Measurements from ENCODE around the gene PGK2. TPM values are rescaled to one million over a fixed set of nuclear protein-coding genes. Genes with fewer than 3 reads are reported as not detected.

Gene PGK2
- total RNA-seq (not detected), polyA plus RNA-seq (not detected)
- long read RNA-seq, donor 1 = 0 reads
- long read RNA-seq, donor 2 = 0 reads

DNA sequence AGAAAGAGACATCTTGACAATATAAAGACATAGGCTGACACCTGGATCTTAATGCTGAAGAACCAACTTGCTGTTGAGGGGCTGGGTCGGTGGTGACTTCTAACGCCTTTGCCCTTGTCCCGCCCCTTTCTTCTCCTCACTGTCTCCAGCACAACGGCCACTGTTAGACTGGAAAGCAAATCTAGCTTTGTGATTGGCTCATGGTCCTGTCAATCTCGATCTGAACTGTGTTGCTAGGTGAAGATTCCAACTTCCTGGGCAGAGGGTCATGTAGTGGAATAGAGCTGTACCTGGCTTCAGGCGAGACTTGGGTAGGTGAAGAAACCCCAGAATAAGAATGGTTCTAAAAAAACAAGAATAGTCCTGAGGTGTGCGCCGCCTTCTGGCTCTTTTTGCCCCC lies at the start of gene PGK2:
Gene PGK2, minus strand, starts transcription at position 110 of the 400 bp plus-strand sequence. Its CDS starts 98 bp downstream, at position 12.
- no peaks in the 10 kb centered on the region for H3K36me3 ChIP-seq (ENCODE audit: control insufficient read depth in 1 of 2, insufficient read depth in 2 of 2, low read length in 1 of 2)
- intact Hi-C loops (cut with DNase I) = no loop called here
- no peak within 1 kb of the TSS for H3K27ac ChIP-seq (ENCODE audit: low read depth in 1 of 2, low read length in 2 of 2)
- no peaks in the 10 kb centered on the region for H3K9me3 ChIP-seq (ENCODE audit: control insufficient read depth, low read length)
- WGBS, 2 donors = 79 to 80% methylated on average over 8 of the region's 8 CpGs
- no peak for ATAC-seq (ENCODE audit: low FRiP score)
- H3K4me1 ChIP-seq (ENCODE audit: control insufficient read depth in 1 of 2, insufficient read depth in 2 of 2, low read length in 2 of 2) = no peaks in the 10 kb centered on the region
- H3K27me3 ChIP-seq (ENCODE audit: control insufficient read depth in 1 of 2, insufficient read depth in 2 of 2, low read length in 1 of 2) = no peaks in the 10 kb centered on the region
- H3K4me3 ChIP-seq (ENCODE audit: low read length in 2 of 2) = no peak within 1 kb of the TSS
- DNase-seq = no peak

DNA sequence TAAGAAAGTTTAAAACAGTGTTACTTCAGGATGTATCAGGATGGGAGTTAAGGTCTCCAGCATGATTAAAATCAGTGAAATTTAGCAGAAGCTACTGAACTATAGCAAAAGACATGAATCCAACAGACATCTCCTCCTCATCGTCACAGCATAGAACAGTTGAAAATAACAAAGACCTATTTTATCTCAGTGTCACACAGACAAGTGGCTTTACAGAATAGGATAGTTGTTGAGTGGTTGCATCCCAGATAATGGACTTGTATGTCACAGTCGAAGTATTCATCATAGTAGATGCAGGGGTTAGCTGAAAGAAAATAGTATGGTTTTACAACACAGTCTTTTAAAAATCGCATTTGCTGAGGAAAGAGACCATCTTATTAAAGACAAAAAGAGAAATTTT lies 48.1 kb upstream of the PGK2 start:
- Histone ChIP-seq H3K36me3 (ENCODE audit: control insufficient read depth in 1 of 2, insufficient read depth in 2 of 2, low read length in 1 of 2) (no peaks in the 10 kb centered on the region), H3K9me3 (ENCODE audit: control insufficient read depth, low read length) (no peaks in the 10 kb centered on the region), H3K4me1 (ENCODE audit: control insufficient read depth in 1 of 2, insufficient read depth in 2 of 2, low read length in 2 of 2) (no peaks in the 10 kb centered on the region), H3K4me3 (ENCODE audit: low read length in 2 of 2) (no peak overlapping the region), H3K27ac (ENCODE audit: low read depth in 1 of 2, low read length in 2 of 2) (no peak overlapping the region), H3K27me3 (ENCODE audit: control insufficient read depth in 1 of 2, insufficient read depth in 2 of 2, low read length in 1 of 2) (no peaks in the 10 kb centered on the region)
- DNase-seq (no peak), ATAC-seq (ENCODE audit: low FRiP score) (no peak)
- 79 to 81% methylated on average over 3 of the region's 3 CpGs for WGBS, 2 donors
- intact Hi-C loops (cut with DNase I) = no loop called here

DNA sequence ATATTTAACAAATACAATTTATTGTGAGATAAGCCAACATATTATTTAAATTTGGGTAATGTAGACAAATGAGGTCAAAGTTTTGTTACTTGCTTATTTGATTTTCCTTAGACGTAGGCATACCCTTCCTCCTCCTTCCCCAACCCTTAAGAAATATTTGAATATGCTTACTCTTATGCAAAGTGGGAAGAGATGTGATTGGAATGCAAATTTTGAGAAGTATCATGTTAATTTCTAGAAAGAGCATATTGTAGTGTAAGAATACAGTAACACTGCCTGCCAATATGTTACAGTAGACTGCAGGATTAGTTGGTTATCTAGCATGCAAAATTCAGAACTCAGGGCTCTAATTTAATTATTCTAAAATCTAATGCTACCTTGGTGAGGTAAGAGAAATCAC lies 46.3 kb upstream of the PGK2 start:
- intact Hi-C loops (cut with DNase I) = no loop called here
- DNase-seq = no peak
- Histone ChIP-seq H3K4me1 (ENCODE audit: control insufficient read depth in 1 of 2, insufficient read depth in 2 of 2, low read length in 2 of 2) (no peaks in the 10 kb centered on the region), H3K4me3 (ENCODE audit: low read length in 2 of 2) (no peak overlapping the region), H3K27me3 (ENCODE audit: control insufficient read depth in 1 of 2, insufficient read depth in 2 of 2, low read length in 1 of 2) (no peaks in the 10 kb centered on the region), H3K36me3 (ENCODE audit: control insufficient read depth in 1 of 2, insufficient read depth in 2 of 2, low read length in 1 of 2) (no peaks in the 10 kb centered on the region), H3K27ac (ENCODE audit: low read depth in 1 of 2, low read length in 2 of 2) (no peak overlapping the region), H3K9me3 (ENCODE audit: control insufficient read depth, low read length) (no peaks in the 10 kb centered on the region)
- WGBS, 2 donors = 76 to 85% methylated on average over 1 of the region's 1 CpG
- no peak for ATAC-seq (ENCODE audit: low FRiP score)

DNA sequence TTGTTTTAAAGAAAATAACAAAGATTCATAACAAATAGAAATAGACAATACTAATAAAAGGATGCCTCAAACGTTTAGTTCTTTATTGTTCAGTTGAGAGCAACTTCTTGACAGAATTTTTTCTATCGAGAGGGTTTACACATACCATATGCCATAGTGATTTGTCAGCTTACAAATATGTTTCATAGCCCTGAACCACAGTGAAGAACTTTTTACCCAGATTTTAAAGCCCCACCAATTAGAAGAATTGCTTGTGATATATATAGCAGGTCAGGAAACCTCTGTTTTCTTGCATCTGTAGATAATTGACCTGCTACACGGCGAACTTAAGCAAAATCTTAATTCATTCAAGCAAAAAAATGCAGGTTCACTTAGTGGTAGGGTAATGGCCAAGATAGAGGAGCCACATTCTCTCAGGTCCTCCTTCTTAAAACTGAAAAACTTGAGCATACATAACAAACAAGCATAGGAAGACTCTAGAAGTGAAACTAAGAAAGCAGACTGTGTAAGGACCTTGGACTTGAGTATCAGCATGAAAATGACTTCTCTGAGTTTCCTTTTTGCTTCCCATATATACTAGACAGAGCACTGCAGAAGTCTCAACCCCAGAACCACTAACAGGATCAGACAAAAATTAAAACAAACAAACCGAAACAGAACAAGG lies 39.8 kb upstream of the PGK2 start:
- Histone ChIP-seq H3K27ac (ENCODE audit: low read depth in 1 of 2, low read length in 2 of 2) (no peak overlapping the region), H3K36me3 (ENCODE audit: control insufficient read depth in 1 of 2, insufficient read depth in 2 of 2, low read length in 1 of 2) (no peaks in the 10 kb centered on the region), H3K27me3 (ENCODE audit: control insufficient read depth in 1 of 2, insufficient read depth in 2 of 2, low read length in 1 of 2) (no peaks in the 10 kb centered on the region), H3K4me3 (ENCODE audit: low read length in 2 of 2) (no peak overlapping the region), H3K9me3 (ENCODE audit: control insufficient read depth, low read length) (no peaks in the 10 kb centered on the region), H3K4me1 (ENCODE audit: control insufficient read depth in 1 of 2, insufficient read depth in 2 of 2, low read length in 2 of 2) (no peaks in the 10 kb centered on the region)
- WGBS, 2 donors = 50 to 65% methylated on average over 5 of the region's 5 CpGs
- ATAC-seq (ENCODE audit: low FRiP score) = no peak
- intact Hi-C loops (cut with DNase I) = no loop called here
- DNase-seq = no peak

DNA sequence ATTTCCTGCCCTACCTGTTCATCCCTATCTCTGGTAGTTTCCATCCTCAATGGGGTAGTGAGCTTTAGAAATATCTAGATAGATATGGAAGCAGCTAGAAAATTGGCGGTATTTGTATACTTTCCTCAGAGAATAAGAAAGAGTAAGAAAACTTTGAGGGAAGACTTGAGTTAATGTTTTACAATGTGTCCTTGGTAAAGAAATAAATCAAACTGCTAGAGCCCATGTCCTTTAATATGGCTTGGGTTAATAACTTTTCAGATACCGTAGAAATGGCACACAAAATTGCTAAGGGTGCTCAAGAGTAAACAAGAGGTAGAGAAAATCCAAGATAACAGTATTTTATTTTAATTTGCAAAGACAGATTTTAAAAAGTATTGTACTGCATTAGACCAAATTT lies 28.1 kb upstream of the PGK2 start:
- Histone ChIP-seq H3K27ac (ENCODE audit: low read depth in 1 of 2, low read length in 2 of 2) (no peak overlapping the region), H3K4me3 (ENCODE audit: low read length in 2 of 2) (no peak overlapping the region), H3K27me3 (ENCODE audit: control insufficient read depth in 1 of 2, insufficient read depth in 2 of 2, low read length in 1 of 2) (no peaks in the 10 kb centered on the region), H3K9me3 (ENCODE audit: control insufficient read depth, low read length) (peaks cover 2% of the 10 kb centered on the region), H3K36me3 (ENCODE audit: control insufficient read depth in 1 of 2, insufficient read depth in 2 of 2, low read length in 1 of 2) (no peaks in the 10 kb centered on the region), H3K4me1 (ENCODE audit: control insufficient read depth in 1 of 2, insufficient read depth in 2 of 2, low read length in 2 of 2) (no peaks in the 10 kb centered on the region)
- intact Hi-C loops (cut with DNase I) = no loop called here
- ATAC-seq (ENCODE audit: low FRiP score) (no peak), DNase-seq (no peak)
- 83 to 87% methylated on average over 2 of the region's 2 CpGs for WGBS, 2 donors

DNA sequence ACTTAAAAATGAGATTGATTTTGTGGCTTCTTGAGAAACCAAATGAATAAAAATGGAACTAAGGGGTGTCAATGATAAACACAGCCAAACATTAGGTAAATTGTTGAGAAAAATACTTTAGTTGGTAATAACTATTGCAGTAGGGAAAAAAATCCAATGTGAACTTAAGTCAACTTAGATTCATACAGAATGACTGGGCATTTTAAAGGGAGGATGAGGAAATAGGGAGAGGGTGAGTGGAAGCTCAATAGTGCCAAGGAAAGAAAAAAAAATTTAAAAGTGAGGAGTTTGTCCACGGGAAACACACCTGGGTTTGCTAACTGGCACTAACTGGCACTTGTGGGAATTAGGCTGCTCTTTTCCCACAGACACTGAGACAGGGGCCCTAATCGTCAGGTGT lies 26.2 kb upstream of the PGK2 start:
- H3K27me3 ChIP-seq (ENCODE audit: control insufficient read depth in 1 of 2, insufficient read depth in 2 of 2, low read length in 1 of 2) = no peaks in the 10 kb centered on the region
- no peak overlapping the region for H3K4me3 ChIP-seq (ENCODE audit: low read length in 2 of 2)
- peaks cover 2% of the 10 kb centered on the region for H3K9me3 ChIP-seq (ENCODE audit: control insufficient read depth, low read length)
- no peaks in the 10 kb centered on the region for H3K4me1 ChIP-seq (ENCODE audit: control insufficient read depth in 1 of 2, insufficient read depth in 2 of 2, low read length in 2 of 2)
- DNase-seq (no peak), ATAC-seq (ENCODE audit: low FRiP score) (no peak)
- H3K27ac ChIP-seq (ENCODE audit: low read depth in 1 of 2, low read length in 2 of 2) = no peak overlapping the region
- intact Hi-C loops (cut with DNase I) = no loop called here
- no peaks in the 10 kb centered on the region for H3K36me3 ChIP-seq (ENCODE audit: control insufficient read depth in 1 of 2, insufficient read depth in 2 of 2, low read length in 1 of 2)
- WGBS, 2 donors = 64 to 66% methylated on average over 2 of the region's 2 CpGs

DNA sequence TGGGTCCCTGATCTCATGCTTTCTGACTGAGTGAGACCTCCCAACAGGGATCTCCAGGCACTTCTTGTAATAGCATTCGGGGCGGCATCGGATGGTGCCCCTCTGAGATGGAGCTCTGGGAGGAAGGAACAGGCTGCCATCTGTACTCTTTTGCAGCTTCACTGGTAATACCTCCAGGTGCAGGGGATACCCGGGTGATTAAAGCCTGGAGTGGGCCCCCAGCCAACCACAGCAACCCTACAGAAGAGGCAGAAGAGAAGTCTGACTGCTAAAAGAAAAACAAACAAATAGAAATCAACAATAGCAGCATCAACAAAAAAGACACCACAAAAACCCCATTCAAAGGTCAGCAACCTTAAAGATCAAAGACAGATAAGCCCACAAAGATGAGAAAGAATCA lies 19.1 kb upstream of the PGK2 start:
- no peaks in the 10 kb centered on the region for H3K36me3 ChIP-seq (ENCODE audit: control insufficient read depth in 1 of 2, insufficient read depth in 2 of 2, low read length in 1 of 2)
- H3K4me3 ChIP-seq (ENCODE audit: low read length in 2 of 2) = no peak overlapping the region
- H3K4me1 ChIP-seq (ENCODE audit: control insufficient read depth in 1 of 2, insufficient read depth in 2 of 2, low read length in 2 of 2) = no peaks in the 10 kb centered on the region
- H3K27ac ChIP-seq (ENCODE audit: low read depth in 1 of 2, low read length in 2 of 2) = no peak overlapping the region
- 86% methylated on average over 4 of the region's 4 CpGs for WGBS, 2 donors
- intact Hi-C loops (cut with DNase I) = no loop called here
- no peak for DNase-seq
- ATAC-seq (ENCODE audit: low FRiP score) = no peak
- peaks cover 2% of the 10 kb centered on the region for H3K9me3 ChIP-seq (ENCODE audit: control insufficient read depth, low read length)
- H3K27me3 ChIP-seq (ENCODE audit: control insufficient read depth in 1 of 2, insufficient read depth in 2 of 2, low read length in 1 of 2) = no peaks in the 10 kb centered on the region

DNA sequence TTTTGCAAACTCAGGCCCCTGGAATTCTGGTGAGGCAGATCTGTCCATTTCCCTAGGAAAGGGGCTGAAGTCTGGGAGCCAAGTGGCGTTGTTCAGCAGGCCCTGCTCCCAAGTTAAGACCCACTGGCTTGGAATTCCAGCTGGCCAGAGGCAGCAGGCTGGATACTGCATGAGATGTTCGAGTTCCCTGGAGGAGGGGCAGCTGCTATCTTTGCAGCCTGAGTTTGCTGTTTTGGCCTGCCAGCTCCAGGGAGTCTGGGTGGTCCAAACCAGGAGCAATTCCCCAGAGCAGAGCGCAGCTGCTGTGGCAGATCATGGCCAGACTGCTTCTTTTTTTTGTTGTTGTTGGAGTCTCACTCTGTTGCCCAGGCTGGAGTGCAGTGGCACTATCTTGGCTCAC lies 18.2 kb upstream of the PGK2 start:
- intact Hi-C loops (cut with DNase I) = no loop called here
- Histone ChIP-seq H3K4me3 (ENCODE audit: low read length in 2 of 2) (no peak overlapping the region), H3K9me3 (ENCODE audit: control insufficient read depth, low read length) (no peaks in the 10 kb centered on the region), H3K4me1 (ENCODE audit: control insufficient read depth in 1 of 2, insufficient read depth in 2 of 2, low read length in 2 of 2) (no peaks in the 10 kb centered on the region), H3K36me3 (ENCODE audit: control insufficient read depth in 1 of 2, insufficient read depth in 2 of 2, low read length in 1 of 2) (no peaks in the 10 kb centered on the region), H3K27me3 (ENCODE audit: control insufficient read depth in 1 of 2, insufficient read depth in 2 of 2, low read length in 1 of 2) (no peaks in the 10 kb centered on the region), H3K27ac (ENCODE audit: low read depth in 1 of 2, low read length in 2 of 2) (no peak overlapping the region)
- no peak for DNase-seq
- WGBS, 2 donors = 62% methylated on average over 3 of the region's 3 CpGs
- no peak for ATAC-seq (ENCODE audit: low FRiP score)

DNA sequence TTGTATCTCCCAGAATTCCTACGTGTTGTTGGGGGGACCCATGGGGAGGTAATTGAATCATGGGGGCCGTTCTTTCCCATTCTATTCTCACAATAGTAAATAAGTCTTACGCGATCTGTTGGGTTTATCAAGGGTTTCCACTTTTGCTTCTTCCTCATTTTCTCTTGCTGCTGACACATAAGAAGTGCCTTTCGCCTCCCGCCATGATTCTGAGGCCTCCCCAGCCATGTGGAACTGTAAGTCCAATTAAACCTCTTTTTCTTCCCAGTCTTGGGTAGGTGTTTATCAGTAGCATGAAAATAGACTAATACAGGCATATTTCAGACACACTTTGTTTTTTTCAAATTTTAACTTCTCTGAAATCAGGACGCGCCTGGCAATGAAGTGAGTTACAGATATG lies 14.4 kb upstream of the PGK2 start:
- Histone ChIP-seq H3K27me3 (ENCODE audit: control insufficient read depth in 1 of 2, insufficient read depth in 2 of 2, low read length in 1 of 2) (no peaks in the 10 kb centered on the region), H3K9me3 (ENCODE audit: control insufficient read depth, low read length) (no peaks in the 10 kb centered on the region), H3K27ac (ENCODE audit: low read depth in 1 of 2, low read length in 2 of 2) (no peak overlapping the region), H3K4me1 (ENCODE audit: control insufficient read depth in 1 of 2, insufficient read depth in 2 of 2, low read length in 2 of 2) (no peaks in the 10 kb centered on the region), H3K4me3 (ENCODE audit: low read length in 2 of 2) (no peak overlapping the region), H3K36me3 (ENCODE audit: control insufficient read depth in 1 of 2, insufficient read depth in 2 of 2, low read length in 1 of 2) (no peaks in the 10 kb centered on the region)
- DNase-seq (no peak), ATAC-seq (ENCODE audit: low FRiP score) (no peak)
- 91 to 95% methylated on average over 8 of the region's 8 CpGs for WGBS, 2 donors
- intact Hi-C loops (cut with DNase I) = no loop called here
